Osteocyte (in vitro differentiated cells): ENCODE measurements around the gene CACNA1D. TPM values are rescaled to one million over a fixed set of nuclear protein-coding genes. Genes with fewer than 3 reads are reported as not detected.

Source experiments
- DNase-seq: peaks from one replicate; pipeline ENCODE4 v3.0.0; 2021; ENCODE audit warnings: mixed read lengths; ENCODE audit not compliant: unreplicated experiment; ENCODE audit errors: extremely low spot score
- H3K27ac Mint-ChIP-seq: one replicate; pipeline ENCODE4 v1.8.0; 2021; ENCODE audit warnings: mild to moderate bottlenecking, mixed read lengths; ENCODE audit not compliant: unreplicated experiment
- H3K27me3 Mint-ChIP-seq: one replicate; pipeline ENCODE4 v1.8.0; 2021; ENCODE audit warnings: mixed read lengths; ENCODE audit not compliant: unreplicated experiment
- H3K36me3 Mint-ChIP-seq: one replicate; pipeline ENCODE4 v1.8.0; 2021; ENCODE audit warnings: mixed read lengths; ENCODE audit not compliant: unreplicated experiment
- H3K4me1 Mint-ChIP-seq: one replicate; pipeline ENCODE4 v1.8.0; 2021; ENCODE audit warnings: mixed read lengths; ENCODE audit not compliant: unreplicated experiment
- H3K4me3 Mint-ChIP-seq: one replicate; pipeline ENCODE4 v1.8.0; 2021; ENCODE audit warnings: mild to moderate bottlenecking, moderate library complexity, mixed read lengths; ENCODE audit not compliant: unreplicated experiment
- H3K9me3 Mint-ChIP-seq: one replicate; pipeline ENCODE4 v1.8.0; 2021; ENCODE audit warnings: mixed read lengths; ENCODE audit not compliant: unreplicated experiment
- CTCF ChIP-seq: fragments of 200-600 bp; sonication (generic); IDR thresholded peaks from 2 replicates; pipeline ENCODE4 v1.5.0; 2021; ENCODE audit warnings: antibody characterized with exemption, mild to moderate bottlenecking, moderate library complexity
- total RNA-seq: library from RNA; stranded (reverse); gene quantifications from 2 replicates; pipeline ENCODE4 v1.2.1, GENCODE V29; 2021

Gene CACNA1D
- total RNA-seq, 1 donor from 2014 or later = 0.48 TPM

- no peak for DNase-seq
- H3K4me1 Mint-ChIP-seq = no peaks in the 10 kb centered on the region
- H3K36me3 Mint-ChIP-seq = no peaks in the 10 kb centered on the region
- H3K27me3 Mint-ChIP-seq = no peaks in the 10 kb centered on the region
- no peak overlapping the region for H3K4me3 Mint-ChIP-seq
- TF ChIP-seq CTCF = no peak
- H3K27ac Mint-ChIP-seq = no peak overlapping the region
- H3K9me3 Mint-ChIP-seq = no peaks in the 10 kb centered on the region
Observed at GRCh38 chr3:53833700-53834099, 339.3 kb downstream of the CACNA1D start.

- Mint-ChIP-seq H3K27me3 (no peaks in the 10 kb centered on the region), H3K4me3 (no peak overlapping the region), H3K27ac (no peak overlapping the region), H3K36me3 (no peaks in the 10 kb centered on the region), H3K9me3 (no peaks in the 10 kb centered on the region), H3K4me1 (no peaks in the 10 kb centered on the region)
- DNase-seq = no peak
- TF ChIP-seq CTCF = no peak
Observed at GRCh38 chr3:53834429-53835095, 340.2 kb downstream of the CACNA1D start.

DNA sequence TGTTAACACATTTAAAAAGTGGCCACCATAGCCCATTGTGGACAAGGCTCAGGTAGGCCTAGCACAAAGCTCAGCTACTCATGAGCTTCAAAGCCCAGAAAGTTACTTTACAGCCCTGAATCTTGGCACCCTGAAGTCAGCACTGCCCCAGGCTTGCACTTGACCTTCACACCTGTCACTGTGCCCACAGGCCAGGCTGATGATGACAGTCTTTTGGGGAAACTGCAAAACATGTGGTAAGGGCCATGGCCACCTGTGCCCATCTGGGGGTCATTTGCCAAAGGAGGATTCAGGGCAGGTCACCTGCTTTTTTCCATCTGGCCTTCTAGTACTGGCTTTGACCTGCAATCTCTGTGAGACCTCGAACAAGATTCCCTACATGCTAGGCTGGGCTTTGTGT lies 340.8 kb downstream of the CACNA1D start:
- no peak for DNase-seq
- Mint-ChIP-seq H3K27me3 (no peaks in the 10 kb centered on the region), H3K9me3 (no peaks in the 10 kb centered on the region), H3K4me3 (no peak overlapping the region), H3K36me3 (no peaks in the 10 kb centered on the region), H3K27ac (no peak overlapping the region), H3K4me1 (no peaks in the 10 kb centered on the region)
- no peak for TF ChIP-seq CTCF

DNA sequence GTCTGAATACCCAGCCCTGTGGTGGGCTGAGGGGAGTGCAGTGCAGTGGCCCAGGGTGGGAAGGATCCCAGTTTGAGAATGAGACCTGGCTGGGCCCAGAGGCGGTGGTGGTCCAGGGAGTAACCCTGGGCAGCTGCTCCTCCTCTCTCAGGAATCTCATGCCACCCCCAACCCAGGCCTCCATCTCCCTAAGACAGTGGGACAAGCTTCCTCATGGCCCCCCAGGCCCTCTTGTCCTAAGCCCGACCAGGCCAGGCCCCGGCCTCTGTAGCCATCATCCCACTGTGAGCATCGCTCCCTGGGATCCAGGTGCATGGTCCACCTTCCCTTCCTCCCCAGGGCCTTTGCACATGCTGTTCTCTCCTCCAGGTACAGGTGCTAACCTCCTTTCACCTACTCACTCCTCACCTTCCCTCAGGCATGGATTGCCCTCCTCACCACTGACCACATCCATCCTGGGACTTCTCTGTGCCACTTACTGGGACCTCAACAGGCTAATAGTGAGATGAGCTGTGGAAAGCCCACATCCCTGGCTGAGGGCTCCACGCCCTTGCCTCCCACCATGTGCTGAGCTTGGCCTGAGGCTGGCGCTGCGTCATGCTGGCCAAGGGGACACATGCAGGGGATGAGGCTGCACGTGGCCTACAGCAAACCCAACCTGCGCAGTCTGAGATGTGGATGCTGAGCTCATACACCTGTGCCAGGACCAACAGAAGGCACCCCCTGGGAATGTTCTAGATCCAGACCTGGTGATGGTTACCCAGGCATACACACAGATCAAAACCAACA lies 341.9 kb downstream of the CACNA1D start:
- Mint-ChIP-seq H3K27ac (no peak overlapping the region), H3K9me3 (no peaks in the 10 kb centered on the region), H3K27me3 (no peaks in the 10 kb centered on the region), H3K4me1 (no peaks in the 10 kb centered on the region), H3K4me3 (no peak overlapping the region), H3K36me3 (no peaks in the 10 kb centered on the region)
- TF ChIP-seq CTCF = no peak
- no peak for DNase-seq

DNA sequence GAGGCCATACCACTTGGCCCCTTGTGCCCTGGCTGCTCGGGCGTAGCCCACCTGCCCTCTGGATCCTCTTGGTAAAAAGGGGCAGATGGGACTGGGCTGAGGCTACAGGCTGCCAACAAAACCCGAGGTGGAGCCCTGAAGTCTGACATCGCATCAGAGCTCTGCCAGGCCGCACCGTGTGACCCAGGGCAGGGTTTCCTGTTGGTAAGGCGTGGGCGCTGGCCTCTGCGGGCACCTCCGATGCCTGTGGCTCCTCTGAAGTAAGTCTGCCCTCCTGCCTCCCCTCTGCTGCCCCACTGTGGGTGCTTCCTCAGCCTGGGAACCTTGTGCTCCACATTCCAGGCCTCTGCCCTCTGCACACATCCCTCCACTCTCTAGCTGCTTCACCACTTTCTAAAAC lies 342.9 kb downstream of the CACNA1D start:
- H3K4me1 Mint-ChIP-seq = no peaks in the 10 kb centered on the region
- no peaks in the 10 kb centered on the region for H3K36me3 Mint-ChIP-seq
- no peaks in the 10 kb centered on the region for H3K27me3 Mint-ChIP-seq
- no peak for TF ChIP-seq CTCF
- no peak for DNase-seq
- H3K4me3 Mint-ChIP-seq = no peak overlapping the region
- H3K27ac Mint-ChIP-seq = no peak overlapping the region
- no peaks in the 10 kb centered on the region for H3K9me3 Mint-ChIP-seq
